ENCODE results near the gene CHI3L1.

- TF ChIP-seq CTCF (IDR thresholded peaks at IDR 0.05 in 8 of 11, conservative IDR thresholded peaks at IDR 0.05 in 3 of 11) (no peak), POLR2A (IDR thresholded peaks at IDR 0.05) (no peak)
Measured at GRCh38 chr1:203184467-203184866, 2.0 kb downstream of the CHI3L1 start.
